HG03039 (cell line): ENCODE measurements around the gene MAP7D2.

ENCODE experiments used
- ATAC-seq: cut with Tn5 transposase; IDR thresholded peaks from one replicate; pipeline ENCODE4 v1.9.1; 2021; ENCODE audit warnings: mild to moderate bottlenecking, moderate library complexity; ENCODE audit not compliant: unreplicated experiment

Gene MAP7D2

GRCh38 chrX:20116087-20116576 is 575 bp downstream of the MAP7D2 start:
- no peak for ATAC-seq

- no peak for ATAC-seq
Measured at GRCh38 chrX:20112022-20112774, 4.5 kb downstream of the MAP7D2 start.

GRCh38 chrX:20111271-20111670 is 5.4 kb downstream of the MAP7D2 start:
- no peak for ATAC-seq

GRCh38 chrX:20101934-20102581 is 14.6 kb downstream of the MAP7D2 start:
- ATAC-seq = no peak

- ATAC-seq = no peak
Measured at GRCh38 chrX:20091499-20091898, 25.2 kb downstream of the MAP7D2 start.

- no peak for ATAC-seq
Measured at GRCh38 chrX:20089845-20090244, 26.9 kb downstream of the MAP7D2 start.

- ATAC-seq = no peak
Measured at GRCh38 chrX:20080277-20080676, 36.4 kb downstream of the MAP7D2 start.

GRCh38 chrX:20071511-20072079 is 45.1 kb downstream of the MAP7D2 start:
- no peak for ATAC-seq

- ATAC-seq = no peak
Measured at GRCh38 chrX:20067709-20068561, 48.8 kb downstream of the MAP7D2 start.

- no peak for ATAC-seq
Measured at GRCh38 chrX:20066968-20067708, 49.6 kb downstream of the MAP7D2 start.

- no peak for ATAC-seq
Measured at GRCh38 chrX:20063716-20064351, 52.9 kb downstream of the MAP7D2 start.

GRCh38 chrX:20063153-20063552 is 53.6 kb downstream of the MAP7D2 start:
- ATAC-seq = no peak

- no peak for ATAC-seq
Measured at GRCh38 chrX:20061855-20062254, 54.9 kb downstream of the MAP7D2 start.

GRCh38 chrX:20060961-20061748 is 55.6 kb downstream of the MAP7D2 start:
- no peak for ATAC-seq

GRCh38 chrX:20059467-20060128 is 57.1 kb downstream of the MAP7D2 start:
- ATAC-seq = no peak

- ATAC-seq = no peak
Measured at GRCh38 chrX:20057479-20057878, 59.2 kb downstream of the MAP7D2 start.

GRCh38 chrX:20056704-20057103 is 60.0 kb downstream of the MAP7D2 start:
- ATAC-seq = no peak

- no peak for ATAC-seq
Measured at GRCh38 chrX:20053537-20053936, 63.2 kb downstream of the MAP7D2 start.

GRCh38 chrX:20046864-20047263 is 69.8 kb downstream of the MAP7D2 start:
- ATAC-seq = no peak
